RWPE2 (cell line): ENCODE results near the gene MEPCE.

Experiments
- ATAC-seq: fragments of 200-7000 bp; cut with Tn5 transposase; 3 replicates; pipeline ENCODE4 v1.9.1; 2021; ENCODE audit warnings: low read depth
- DNase-seq: peaks from one replicate; pipeline ENCODE4 v3.0.0-alpha.2; 2020; ENCODE audit warnings: low spot score
- H3K27ac ChIP-seq: fragments of 450-650 bp; 2 replicates; pipeline ENCODE4 v1.5.1; 2017; ENCODE audit warnings: mild to moderate bottlenecking; ENCODE audit not compliant: poor library complexity, severe bottlenecking
- H3K27me3 ChIP-seq: fragments of 250-450 bp; sonication (Bioruptor Pico); 2 replicates; pipeline ENCODE4 v1.5.1; 2021; ENCODE audit warnings: mild to moderate bottlenecking, moderate library complexity; ENCODE audit not compliant: insufficient read depth, poor library complexity, severe bottlenecking
- H3K36me3 ChIP-seq: fragments of 250-450 bp; sonication (Bioruptor Pico); 2 replicates; pipeline ENCODE4 v1.5.1; 2020; ENCODE audit warnings: low read depth, mild to moderate bottlenecking, moderate library complexity
- H3K4me1 ChIP-seq: fragments of 250-450 bp; sonication (Bioruptor Pico); 2 replicates; pipeline ENCODE4 v1.5.1; 2021; ENCODE audit warnings: mild to moderate bottlenecking, moderate library complexity; ENCODE audit not compliant: insufficient read depth, poor library complexity, severe bottlenecking
- H3K4me3 ChIP-seq: fragments of 250-450 bp; sonication (Bioruptor Pico); 2 replicates; pipeline ENCODE4 v1.5.1; 2021; ENCODE audit warnings: mild to moderate bottlenecking, moderate library complexity; ENCODE audit not compliant: severe bottlenecking
- H3K9me3 ChIP-seq: fragments of 250-450 bp; sonication (Bioruptor Pico); 2 replicates; pipeline ENCODE4 v1.5.1; 2021; ENCODE audit warnings: mild to moderate bottlenecking, moderate library complexity; ENCODE audit not compliant: severe bottlenecking
- TF ChIP-seq, protein P1 (sequence below): fragments of 450-650 bp; IDR thresholded peaks from one replicate; pipeline ENCODE4 v1.5.1; 2017; ENCODE audit warnings: mild to moderate bottlenecking, moderate library complexity; ENCODE audit not compliant: poor library complexity, severe bottlenecking

Gene MEPCE

GRCh38 chr7:100393233-100393905 is 36.3 kb upstream of the MEPCE start:
- no peaks in the 10 kb centered on the region for H3K36me3 ChIP-seq
- TF ChIP-seq, protein P1, sequence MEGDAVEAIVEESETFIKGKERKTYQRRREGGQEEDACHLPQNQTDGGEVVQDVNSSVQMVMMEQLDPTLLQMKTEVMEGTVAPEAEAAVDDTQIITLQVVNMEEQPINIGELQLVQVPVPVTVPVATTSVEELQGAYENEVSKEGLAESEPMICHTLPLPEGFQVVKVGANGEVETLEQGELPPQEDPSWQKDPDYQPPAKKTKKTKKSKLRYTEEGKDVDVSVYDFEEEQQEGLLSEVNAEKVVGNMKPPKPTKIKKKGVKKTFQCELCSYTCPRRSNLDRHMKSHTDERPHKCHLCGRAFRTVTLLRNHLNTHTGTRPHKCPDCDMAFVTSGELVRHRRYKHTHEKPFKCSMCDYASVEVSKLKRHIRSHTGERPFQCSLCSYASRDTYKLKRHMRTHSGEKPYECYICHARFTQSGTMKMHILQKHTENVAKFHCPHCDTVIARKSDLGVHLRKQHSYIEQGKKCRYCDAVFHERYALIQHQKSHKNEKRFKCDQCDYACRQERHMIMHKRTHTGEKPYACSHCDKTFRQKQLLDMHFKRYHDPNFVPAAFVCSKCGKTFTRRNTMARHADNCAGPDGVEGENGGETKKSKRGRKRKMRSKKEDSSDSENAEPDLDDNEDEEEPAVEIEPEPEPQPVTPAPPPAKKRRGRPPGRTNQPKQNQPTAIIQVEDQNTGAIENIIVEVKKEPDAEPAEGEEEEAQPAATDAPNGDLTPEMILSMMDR = no peak
- no peaks in the 10 kb centered on the region for H3K4me1 ChIP-seq
- H3K27me3 ChIP-seq = no peaks in the 10 kb centered on the region
- no peak for ATAC-seq
- no peaks in the 10 kb centered on the region for H3K9me3 ChIP-seq
- no peak overlapping the region for H3K27ac ChIP-seq
- no peak overlapping the region for H3K4me3 ChIP-seq
- DNase-seq = no peak

DNA sequence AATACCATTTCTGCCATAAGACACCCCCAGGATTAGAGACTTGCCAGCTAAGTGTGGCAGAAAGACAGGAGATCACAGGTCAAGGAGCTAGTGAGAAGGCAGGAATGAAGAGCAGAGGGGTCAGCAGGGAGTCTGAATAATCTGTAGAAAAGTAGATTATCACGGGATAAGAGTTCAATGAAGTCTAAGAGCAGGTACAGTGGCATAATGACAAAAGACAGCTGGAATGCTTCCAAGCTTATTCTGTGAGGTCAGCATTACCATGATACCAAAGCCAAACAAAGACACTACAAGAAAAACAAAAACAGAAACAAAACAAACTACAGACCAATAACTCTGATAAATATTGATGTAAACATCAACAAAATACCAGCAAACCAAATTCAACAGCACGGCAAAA is 35.6 kb upstream of the MEPCE start:
- H3K9me3 ChIP-seq = no peaks in the 10 kb centered on the region
- TF ChIP-seq, protein P1 = no peak
- H3K27ac ChIP-seq = no peak overlapping the region
- no peaks in the 10 kb centered on the region for H3K4me1 ChIP-seq
- ATAC-seq (no peak), DNase-seq (no peak)
- no peaks in the 10 kb centered on the region for H3K27me3 ChIP-seq
- no peak overlapping the region for H3K4me3 ChIP-seq
- H3K36me3 ChIP-seq = no peaks in the 10 kb centered on the region

DNA sequence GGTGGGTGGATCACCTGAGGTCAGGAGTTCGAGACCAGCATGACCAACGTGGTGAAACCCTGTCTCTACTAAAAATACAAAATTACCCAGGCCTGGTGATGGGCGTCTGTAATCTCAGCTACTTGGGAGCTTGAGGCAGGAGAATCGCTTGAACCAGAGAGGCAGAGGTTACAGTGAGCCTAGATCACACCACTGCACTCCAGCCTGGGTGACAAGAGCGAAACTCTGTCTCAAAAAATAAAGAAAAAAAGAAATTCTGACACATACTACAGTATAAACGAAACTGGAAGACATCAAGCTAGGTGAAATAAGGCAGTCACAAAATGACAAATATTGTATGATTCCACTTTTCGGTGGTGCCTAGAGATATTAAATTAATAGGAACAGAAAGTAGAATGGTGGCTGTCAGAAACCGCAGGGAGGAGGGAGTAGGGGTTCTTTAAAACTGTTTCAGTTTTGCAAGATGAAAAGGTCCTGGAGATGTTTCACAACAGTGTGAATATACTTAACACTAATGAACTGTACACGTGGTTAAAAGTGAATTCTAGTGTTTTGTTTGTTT is 33.1 kb upstream of the MEPCE start:
- Histone ChIP-seq H3K36me3 (no peaks in the 10 kb centered on the region), H3K27ac (no peak overlapping the region), H3K4me3 (no peak overlapping the region), H3K27me3 (no peaks in the 10 kb centered on the region), H3K9me3 (no peaks in the 10 kb centered on the region), H3K4me1 (no peaks in the 10 kb centered on the region)
- TF ChIP-seq, protein P1 = no peak
- ATAC-seq = no peak
- no peak for DNase-seq

DNA sequence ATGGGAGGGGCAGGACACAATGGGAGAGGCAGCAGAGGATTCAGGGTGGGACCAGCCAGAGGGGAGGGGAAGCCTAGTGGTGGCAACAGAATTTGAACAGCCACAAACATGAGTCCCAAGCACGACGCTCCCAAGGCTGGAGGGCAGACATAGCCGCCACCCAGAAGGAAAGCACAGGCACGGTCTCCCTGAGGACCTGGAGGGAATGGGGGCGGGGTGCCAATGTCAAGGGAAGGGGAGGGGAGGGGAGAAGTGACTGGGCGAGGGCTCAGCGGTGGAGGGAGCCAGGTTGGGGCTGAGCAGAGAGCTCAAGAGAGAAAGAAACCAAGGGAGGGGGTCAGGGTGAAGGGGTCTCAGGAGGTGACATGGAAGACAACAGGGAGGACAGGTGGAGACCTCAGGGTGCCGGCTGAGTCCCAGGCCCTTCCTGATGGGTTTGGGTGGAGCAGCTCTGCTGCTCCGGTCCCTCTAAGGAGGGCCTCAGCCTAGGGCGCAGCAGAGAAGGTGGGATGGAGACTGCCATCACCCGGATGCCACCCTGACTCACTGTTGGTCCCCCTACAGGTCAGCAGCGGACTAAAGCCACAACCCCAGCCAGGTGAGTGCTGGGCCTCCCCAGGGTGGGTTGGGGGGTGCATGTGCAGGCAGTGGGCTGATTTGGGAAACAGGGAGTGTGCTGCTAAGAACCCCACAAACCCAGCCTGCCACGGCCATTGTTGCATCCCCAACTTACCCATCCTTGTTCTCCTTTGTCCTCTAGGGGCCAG is 32.1 kb upstream of the MEPCE start:
- H3K9me3 ChIP-seq = no peaks in the 10 kb centered on the region
- H3K4me1 ChIP-seq = no peaks in the 10 kb centered on the region
- TF ChIP-seq, protein P1 = no peak
- no peak overlapping the region for H3K27ac ChIP-seq
- ATAC-seq (peak; percentile 21; the same call in 1 of the 3 replicates), DNase-seq (no peak)
- no peaks in the 10 kb centered on the region for H3K27me3 ChIP-seq
- no peaks in the 10 kb centered on the region for H3K36me3 ChIP-seq
- H3K4me3 ChIP-seq = no peak overlapping the region
